GM18499 (cell line): ENCODE data around the gene C11orf42.
"Not testable (repeated sequence)": the region's sequence is repeated elsewhere in the genome, so short reads cannot be mapped to it uniquely, and the experiment has no call there.

Source experiments
- ATAC-seq: cut with Tn5 transposase; IDR thresholded peaks from one replicate; pipeline ENCODE4 v1.9.1; 2021; ENCODE audit warnings: moderate number of reproducible peaks; ENCODE audit not compliant: insufficient read depth, unreplicated experiment

The C11orf42 gene

DNA sequence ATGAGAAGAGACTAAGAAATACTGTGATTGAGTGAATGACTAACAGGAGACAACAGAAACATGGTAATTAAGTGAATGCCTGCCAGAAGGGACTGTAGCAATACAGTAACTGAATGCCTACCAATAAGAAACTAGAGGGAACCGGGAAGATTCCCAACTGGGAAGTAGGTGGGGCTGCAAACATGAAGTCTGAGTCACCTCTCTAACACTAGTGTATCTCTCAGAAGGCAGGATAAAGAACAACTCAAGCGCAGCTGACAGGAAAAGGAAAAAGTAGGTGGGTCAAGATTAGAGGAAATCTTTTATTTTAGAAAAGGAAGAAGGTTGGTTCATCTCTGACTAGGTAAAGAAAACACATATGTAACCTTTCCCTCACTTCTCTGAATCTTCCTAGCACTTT lies 14.0 kb downstream of the C11orf42 start:
- ATAC-seq, result no peak

GRCh38 chr11:6223854-6224253 lies 18.5 kb downstream of the C11orf42 start:
- no peak for ATAC-seq

DNA sequence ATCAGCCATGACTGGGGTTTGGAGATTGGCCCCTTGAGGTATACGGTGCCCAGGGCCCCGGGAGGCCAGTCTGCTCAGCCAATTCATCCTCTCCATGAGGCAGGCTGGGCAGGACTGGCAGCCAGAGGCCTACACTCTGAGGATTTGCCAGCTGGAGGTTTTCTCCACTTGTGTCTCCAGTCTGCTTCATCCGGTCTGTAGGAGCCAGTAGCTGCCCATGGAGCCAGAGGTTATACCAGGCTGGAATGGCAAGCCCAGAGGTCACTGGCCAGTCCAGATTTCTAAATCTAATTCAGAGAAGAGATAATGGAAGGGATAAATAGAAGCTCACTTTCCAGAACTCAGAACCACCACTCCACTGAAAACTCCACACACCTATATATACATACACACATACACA lies 19.1 kb downstream of the C11orf42 start:
- ATAC-seq, result no peak

DNA sequence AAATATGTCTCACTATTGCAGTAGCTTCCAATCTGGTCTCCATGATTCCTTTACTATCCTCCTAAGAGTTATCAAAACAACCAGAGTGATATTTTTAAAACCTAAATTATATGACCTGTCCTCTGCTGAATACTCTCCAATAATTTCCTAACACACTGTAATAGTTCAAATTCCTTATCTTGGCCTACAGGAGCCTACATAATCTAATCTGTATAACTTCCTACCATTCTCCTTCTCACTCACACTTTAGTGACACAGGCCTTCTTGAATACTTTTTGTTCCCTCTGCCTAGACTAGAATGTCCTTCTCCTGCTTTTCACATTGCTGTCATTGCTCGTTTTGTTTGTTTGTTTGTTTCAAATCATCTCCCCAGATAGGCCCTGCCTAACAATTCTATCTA lies 19.7 kb downstream of the C11orf42 start:
- ATAC-seq, result no peak

DNA sequence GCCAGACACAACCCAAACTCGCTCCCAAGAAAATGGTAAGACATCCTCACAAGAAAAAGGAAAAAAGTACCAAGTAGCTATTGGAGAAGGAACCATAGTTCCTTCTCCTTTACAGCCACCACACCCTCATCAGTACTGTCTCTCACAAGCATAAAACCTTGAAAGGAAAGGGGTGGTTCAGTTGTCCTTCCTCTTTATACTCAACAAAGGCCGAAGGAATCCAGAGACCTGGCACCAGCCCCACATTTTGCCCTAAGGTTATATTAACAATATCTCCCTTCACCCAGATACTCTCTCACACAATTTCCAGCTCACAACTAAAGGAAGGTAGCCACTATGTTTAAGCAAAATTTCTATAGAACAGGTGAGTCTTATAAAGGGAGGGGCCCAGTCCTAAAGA lies 20.5 kb downstream of the C11orf42 start:
- no peak for ATAC-seq

- no peak for ATAC-seq
Measured at GRCh38 chr11:6228520-6228919, 23.2 kb downstream of the C11orf42 start.

- ATAC-seq, result no peak
Measured at GRCh38 chr11:6229911-6230310, 24.6 kb downstream of the C11orf42 start.

GRCh38 chr11:6232899-6233298 lies 27.5 kb downstream of the C11orf42 start:
- ATAC-seq, result no peak

- ATAC-seq, result no peak
Measured at GRCh38 chr11:6233984-6234386, 28.6 kb downstream of the C11orf42 start.

DNA sequence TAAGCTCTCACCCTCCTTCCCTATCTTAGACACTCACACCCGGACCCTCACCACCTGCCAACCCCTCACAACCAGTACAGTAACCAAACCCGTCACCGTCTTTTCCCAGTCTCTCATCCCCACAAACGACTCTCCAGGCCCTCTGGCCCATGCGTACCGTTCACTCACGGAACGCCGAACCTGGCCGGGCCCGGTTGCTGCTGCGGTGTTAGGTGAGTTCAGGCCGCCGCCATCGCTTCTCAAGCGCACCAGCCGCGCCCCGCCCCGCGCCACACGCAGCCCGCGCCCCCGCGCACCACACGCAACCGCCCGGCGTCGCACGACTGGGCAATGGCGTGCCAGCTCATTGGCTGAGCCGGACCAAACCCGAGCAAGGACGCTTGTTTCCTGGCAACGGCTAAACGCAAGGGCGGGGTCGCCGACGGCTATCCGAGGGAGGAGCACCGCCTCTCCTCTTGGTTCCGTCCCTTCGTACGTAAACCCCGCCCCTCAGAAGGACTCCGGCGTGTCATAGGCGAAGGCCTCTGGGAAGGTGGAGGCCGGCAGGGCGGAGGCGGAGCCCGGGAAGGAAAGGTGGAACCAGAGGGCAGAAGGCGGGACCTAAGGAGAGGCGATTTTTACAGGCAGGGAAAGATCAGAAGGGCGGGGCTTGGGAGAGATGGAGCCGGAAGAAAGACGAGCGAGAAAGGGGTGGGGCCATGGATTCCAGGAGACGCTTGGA lies 29.2 kb downstream of the C11orf42 start, which contains the start of gene FHIP1B:
TSS of gene FHIP1B (minus strand) at position 250 of the 721 bp plus-strand sequence. CDS start 10,120 bp downstream, outside the sequence.
- ATAC-seq, result peak; percentile 93

- ATAC-seq, result no peak
Measured at GRCh38 chr11:6237266-6237665, 31.9 kb downstream of the C11orf42 start.

- no peak for ATAC-seq
Measured at GRCh38 chr11:6237761-6238302, 32.5 kb downstream of the C11orf42 start.

GRCh38 chr11:6238902-6239301 lies 33.5 kb downstream of the C11orf42 start, which contains the start of gene CNGA4:
TSS of gene CNGA4 (plus strand) at chr11:6239089. CDS start at chr11:6239207, 118 bp downstream.
- ATAC-seq, result no peak

- ATAC-seq, result no peak
Measured at GRCh38 chr11:6240139-6240538, 34.8 kb downstream of the C11orf42 start.

- ATAC-seq, result no peak
Measured at GRCh38 chr11:6240781-6241180, 35.4 kb downstream of the C11orf42 start.

DNA sequence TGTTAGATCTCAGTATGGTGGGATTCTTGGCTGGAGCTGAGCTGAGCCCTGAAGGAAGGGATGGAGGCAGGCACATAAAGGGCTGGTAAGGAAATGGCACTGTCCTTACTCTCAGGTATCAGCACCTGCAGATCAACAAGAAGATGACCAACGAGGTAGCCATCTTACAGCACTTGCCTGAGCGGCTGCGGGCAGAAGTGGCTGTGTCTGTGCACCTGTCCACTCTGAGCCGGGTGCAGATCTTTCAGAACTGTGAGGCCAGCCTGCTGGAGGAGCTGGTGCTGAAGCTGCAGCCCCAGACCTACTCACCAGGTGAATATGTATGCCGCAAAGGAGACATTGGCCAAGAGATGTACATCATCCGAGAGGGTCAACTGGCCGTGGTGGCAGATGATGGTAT lies 36.0 kb downstream of the C11orf42 start:
- ATAC-seq, result no peak

DNA sequence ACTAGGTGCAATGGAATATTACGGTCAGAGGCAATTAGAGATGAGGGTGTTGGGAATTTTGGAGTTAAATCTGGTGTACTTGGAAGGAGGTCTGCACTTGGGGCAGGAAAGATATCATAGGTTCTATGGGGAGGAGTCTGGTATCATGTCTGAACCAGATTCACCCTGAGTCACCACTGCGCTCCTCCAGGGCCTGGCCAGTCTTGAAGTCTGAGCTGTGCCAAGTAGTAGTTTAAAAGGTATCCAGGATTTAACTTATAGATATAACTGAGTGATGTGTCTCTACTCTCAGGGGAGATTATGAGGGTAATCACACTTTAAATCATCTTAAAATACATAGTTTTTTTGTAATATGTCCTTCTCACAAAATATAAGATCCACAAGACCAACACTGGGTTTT lies 40.2 kb downstream of the C11orf42 start:
- ATAC-seq, result no peak

- no peak for ATAC-seq
Measured at GRCh38 chr11:6248248-6248647, 42.9 kb downstream of the C11orf42 start.

DNA sequence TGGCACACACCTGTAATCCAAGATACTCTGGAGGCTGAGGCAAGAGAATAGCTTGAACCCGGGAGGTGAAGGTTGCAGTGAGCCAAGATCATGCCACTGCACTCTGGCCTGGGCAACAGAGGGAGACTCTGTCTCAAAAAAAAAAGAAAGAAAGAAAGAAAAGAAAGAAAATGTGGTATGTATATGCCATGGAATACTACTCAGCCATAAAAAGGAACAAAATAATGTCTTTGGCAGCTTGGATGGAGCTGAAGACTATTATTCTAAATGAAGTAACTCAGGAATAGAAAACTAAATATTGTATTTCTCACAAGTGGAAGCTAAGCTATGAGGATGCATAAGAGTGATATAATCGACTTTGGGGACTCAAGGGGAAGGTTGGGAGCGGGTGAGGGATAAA lies 43.5 kb downstream of the C11orf42 start:
- not testable (repeated sequence) for ATAC-seq

GRCh38 chr11:6249770-6250555 lies 44.6 kb downstream of the C11orf42 start:
- ATAC-seq, result no peak

GRCh38 chr11:6251120-6251733 lies 45.9 kb downstream of the C11orf42 start:
- ATAC-seq, result peak; percentile 75
